ENCODE measurements around the gene DDX42.
"Not testable (repeated sequence)": the region's sequence is repeated elsewhere in the genome, so short reads cannot be mapped to it uniquely, and the experiment has no call there.

DDX42 gene

GRCh38 chr17:63792055-63792729 is 18.2 kb downstream of the DDX42 start:
- no peak for TF ChIP-seq EZH2 (IDR thresholded peaks at IDR 0.05; ENCODE audit: borderline replicate concordance, low read depth, low read length, severe bottlenecking)
- H3K27ac ChIP-seq (ENCODE audit: low read length): no peak overlapping the region

GRCh38 chr17:63796375-63796774 is 22.4 kb downstream of the DDX42 start:
- not testable (repeated sequence) for H3K27me3 ChIP-seq (ENCODE audit: insufficient read depth, low read length, poor library complexity); H2AFZ ChIP-seq (ENCODE audit: low read depth, low read length); H3K9me3 ChIP-seq (ENCODE audit: insufficient read depth, low read length, severe bottlenecking); H3K4me1 ChIP-seq (ENCODE audit: insufficient read depth, low read length); DNase-seq; H3K4me2 ChIP-seq (ENCODE audit: insufficient read depth, low read length); H3K9ac ChIP-seq (ENCODE audit: low read depth, low read length); H3K4me3 ChIP-seq (ENCODE audit: low read depth in 1 of 2, low read length in 2 of 2); H4K20me1 ChIP-seq (ENCODE audit: insufficient read depth, low read length); H3K27ac ChIP-seq (ENCODE audit: low read length); ATAC-seq (ENCODE audit: insufficient read depth, low read depth)
- H3K79me2 ChIP-seq (ENCODE audit: insufficient read depth, low read length): peaks cover 28% of the 10 kb centered on the region
- peaks cover 98% of the 10 kb centered on the region for H3K36me3 ChIP-seq (ENCODE audit: insufficient read depth, low read length)

More at GRCh38 chr17:63792055-63792729, 18.2 kb downstream of the DDX42 start:
- Histone ChIP-seq H3K27me3 (ENCODE audit: insufficient read depth, low read length, poor library complexity) (no peaks in the 10 kb centered on the region), H3K4me3 (ENCODE audit: low read depth in 1 of 2, low read length in 2 of 2) (no peak overlapping the region), H3K9me3 (ENCODE audit: insufficient read depth, low read length, severe bottlenecking) (no peaks in the 10 kb centered on the region), H3K4me1 (ENCODE audit: insufficient read depth, low read length) (no peaks in the 10 kb centered on the region), H4K20me1 (ENCODE audit: insufficient read depth, low read length) (peaks cover 6% of the 10 kb centered on the region; the same call in 1 of the 2 replicates), H3K36me3 (ENCODE audit: insufficient read depth, low read length) (peaks cover 96% of the 10 kb centered on the region), H3K79me2 (ENCODE audit: insufficient read depth, low read length) (peaks cover 61% of the 10 kb centered on the region), H3K9ac (ENCODE audit: low read depth, low read length) (no peak overlapping the region), H2AFZ (ENCODE audit: low read depth, low read length) (no peak overlapping the region), H3K4me2 (ENCODE audit: insufficient read depth, low read length) (no peak overlapping the region)
- DNase-seq (no peak), ATAC-seq (ENCODE audit: insufficient read depth, low read depth) (no peak)

GRCh38 chr17:63798572-63799106 is 24.7 kb downstream of the DDX42 start:
- Histone ChIP-seq H3K36me3 (ENCODE audit: insufficient read depth, low read length) (peaks cover 98% of the 10 kb centered on the region), H3K4me1 (ENCODE audit: insufficient read depth, low read length) (no peaks in the 10 kb centered on the region), H2AFZ (ENCODE audit: low read depth, low read length) (no peak overlapping the region), H3K9me3 (ENCODE audit: insufficient read depth, low read length, severe bottlenecking) (no peaks in the 10 kb centered on the region), H3K27me3 (ENCODE audit: insufficient read depth, low read length, poor library complexity) (no peaks in the 10 kb centered on the region), H3K9ac (ENCODE audit: low read depth, low read length) (no peak overlapping the region), H3K4me2 (ENCODE audit: insufficient read depth, low read length) (no peak overlapping the region), H3K27ac (ENCODE audit: low read length) (no peak overlapping the region), H4K20me1 (ENCODE audit: insufficient read depth, low read length) (peaks cover 5% of the 10 kb centered on the region; the same call in 1 of the 2 replicates), H3K79me2 (ENCODE audit: insufficient read depth, low read length) (peaks cover 22% of the 10 kb centered on the region), H3K4me3 (ENCODE audit: low read depth in 1 of 2, low read length in 2 of 2) (no peak overlapping the region)
- no peak for DNase-seq
- no peak for ATAC-seq (ENCODE audit: insufficient read depth, low read depth)
- TF ChIP-seq CTCF (IDR thresholded peaks at IDR 0.05; ENCODE audit: borderline replicate concordance, extremely low read depth, low read length, poor library complexity, severe bottlenecking) (no peak), EZH2 (IDR thresholded peaks at IDR 0.05; ENCODE audit: borderline replicate concordance, low read depth, low read length, severe bottlenecking) (no peak)

- Histone ChIP-seq H4K20me1 (ENCODE audit: insufficient read depth, low read length) (peaks cover 5% of the 10 kb centered on the region; the same call in 1 of the 2 replicates), H3K9ac (ENCODE audit: low read depth, low read length) (no peak overlapping the region), H3K36me3 (ENCODE audit: insufficient read depth, low read length) (peaks cover 98% of the 10 kb centered on the region), H2AFZ (ENCODE audit: low read depth, low read length) (no peak overlapping the region), H3K4me3 (ENCODE audit: low read depth in 1 of 2, low read length in 2 of 2) (no peak overlapping the region), H3K27me3 (ENCODE audit: insufficient read depth, low read length, poor library complexity) (no peaks in the 10 kb centered on the region), H3K4me1 (ENCODE audit: insufficient read depth, low read length) (no peaks in the 10 kb centered on the region), H3K27ac (ENCODE audit: low read length) (no peak overlapping the region), H3K9me3 (ENCODE audit: insufficient read depth, low read length, severe bottlenecking) (no peaks in the 10 kb centered on the region), H3K4me2 (ENCODE audit: insufficient read depth, low read length) (no peak overlapping the region), H3K79me2 (ENCODE audit: insufficient read depth, low read length) (peaks cover 8% of the 10 kb centered on the region)
- TF ChIP-seq EZH2 (IDR thresholded peaks at IDR 0.05; ENCODE audit: borderline replicate concordance, low read depth, low read length, severe bottlenecking) (no peak), CTCF (IDR thresholded peaks at IDR 0.05; ENCODE audit: borderline replicate concordance, extremely low read depth, low read length, poor library complexity, severe bottlenecking) (no peak)
- DNase-seq: no peak
- ATAC-seq (ENCODE audit: insufficient read depth, low read depth): no peak
Observed at GRCh38 chr17:63800783-63801182, 26.8 kb downstream of the DDX42 start.

All from DND-41 (cell line).